Eye (tissue), 1 donor: ENCODE measurements around the gene PPP1R7.

Experiments used
- DNase-seq: peaks from one replicate; pipeline ENCODE4 v3.0.0-alpha.2; 2015

PPP1R7 gene

GRCh38 chr2:241141214-241141770, 9.0 kb upstream of the PPP1R7 start:
- no peak for DNase-seq

- DNase-seq = no peak
Measured at GRCh38 chr2:241142063-241142462, 8.2 kb upstream of the PPP1R7 start.

- DNase-seq = no peak
Measured at GRCh38 chr2:241142593-241142992, 7.7 kb upstream of the PPP1R7 start.

- no peak for DNase-seq
Measured at GRCh38 chr2:241146286-241146685, 4.0 kb upstream of the PPP1R7 start.

GRCh38 chr2:241147336-241147735, 2.9 kb upstream of the PPP1R7 start:
- no peak for DNase-seq

- DNase-seq = no peak
Measured at GRCh38 chr2:241148239-241148638, 2.0 kb upstream of the PPP1R7 start.

GRCh38 chr2:241148891-241149674, 1.2 kb upstream of the PPP1R7 start, which contains the start of gene PASK:
TSS of gene PASK (minus strand) at chr2:241149472. CDS start at chr2:241143032, 6,440 bp downstream.
- DNase-seq = peak; percentile 97

GRCh38 chr2:241149675-241149924, 667 bp upstream of the PPP1R7 start:
- no peak for DNase-seq

GRCh38 chr2:241150660-241151530, 628 bp downstream of the PPP1R7 start:
- peak; percentile 4 for DNase-seq

- DNase-seq = no peak
Measured at GRCh38 chr2:241151934-241152660, 1.8 kb downstream of the PPP1R7 start.

GRCh38 chr2:241153616-241154015, 3.3 kb downstream of the PPP1R7 start:
- no peak for DNase-seq

GRCh38 chr2:241154915-241155314, 4.6 kb downstream of the PPP1R7 start:
- no peak for DNase-seq

- DNase-seq = no peak
Measured at GRCh38 chr2:241155936-241156335, 5.7 kb downstream of the PPP1R7 start.

- no peak for DNase-seq
Measured at GRCh38 chr2:241156971-241157441, 6.7 kb downstream of the PPP1R7 start.

- peak; percentile 12 for DNase-seq
Measured at GRCh38 chr2:241157841-241158545, 7.7 kb downstream of the PPP1R7 start.

GRCh38 chr2:241158546-241158900, 8.3 kb downstream of the PPP1R7 start:
- no peak for DNase-seq

GRCh38 chr2:241159116-241159515, 8.8 kb downstream of the PPP1R7 start:
- DNase-seq = no peak

GRCh38 chr2:241160318-241160717, 10.1 kb downstream of the PPP1R7 start:
- no peak for DNase-seq

GRCh38 chr2:241161646-241162281, 11.5 kb downstream of the PPP1R7 start:
- peak; percentile 4 for DNase-seq

- no peak for DNase-seq
Measured at GRCh38 chr2:241163601-241164118, 13.4 kb downstream of the PPP1R7 start.

GRCh38 chr2:241168366-241168765, 18.1 kb downstream of the PPP1R7 start:
- no peak for DNase-seq

- no peak for DNase-seq
Measured at GRCh38 chr2:241173557-241173956, 23.3 kb downstream of the PPP1R7 start.
